Left ventricle myocardium superior (tissue), 1 donor: Measurements from ENCODE around the gene SLC7A9. TPM values are rescaled to one million over a fixed set of nuclear protein-coding genes. Genes with fewer than 3 reads are reported as not detected.
"Not testable (repeated sequence)": the region's sequence is repeated elsewhere in the genome, so short reads cannot be mapped to it uniquely, and the experiment has no call there.

Source experiments
- ATAC-seq: fragments of 200-7000 bp; cut with Tn5 transposase; one replicate; pipeline ENCODE4 v1.9.1; 2020; ENCODE audit warnings: mild to moderate bottlenecking, moderate library complexity
- DNase-seq: peaks from one replicate; pipeline ENCODE4 v3.0.0-alpha.2; 2020
- intact Hi-C: fragments of 100-400 bp; cut with micrococcal nuclease; formaldehyde crosslinking; loops from one replicate; pipeline ENCODE4 v1.11.0; 2022
- total RNA-seq: library from RNA; stranded (reverse); fragmentation: NEBNext Ultra II Directional; extraction: Animal tissue kit (Norgen Biotek cat#: 25700); gene quantifications from one replicate; pipeline ENCODE4 v1.2.1, GENCODE V29; 2021
- donor health status: DM: no; HTN: yes; CAD: no; lungs with severe emphysema.

Gene SLC7A9
- total RNA-seq, 1 donor from 2014 or later, result not detected

GRCh38 chr19:32887572-32888215 is 18.1 kb upstream of the SLC7A9 start:
- DNase-seq (no peak), ATAC-seq (no peak)
- intact Hi-C loops, result no loop called here

DNA sequence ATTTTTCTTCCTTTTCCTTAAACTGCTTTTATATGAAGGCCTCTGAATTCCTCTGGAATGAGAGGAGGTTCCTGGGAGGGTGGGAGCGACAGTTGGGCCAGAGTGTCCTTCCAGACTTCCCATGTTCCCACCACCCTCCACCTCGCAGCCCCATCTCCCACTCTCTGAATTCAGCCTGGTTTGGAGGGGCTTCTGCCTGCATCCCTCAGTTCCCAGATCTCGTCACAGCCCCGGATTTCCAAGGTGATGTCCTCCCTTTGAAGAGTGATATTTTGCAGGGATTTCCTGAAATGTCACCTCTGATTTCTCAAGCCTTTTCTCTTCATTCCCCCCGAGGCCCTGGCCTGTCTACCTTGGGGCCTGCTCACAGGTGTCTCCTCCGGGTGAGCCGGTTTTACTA is 16.7 kb upstream of the SLC7A9 start:
- intact Hi-C loops, result no loop called here
- DNase-seq, result no peak

DNA sequence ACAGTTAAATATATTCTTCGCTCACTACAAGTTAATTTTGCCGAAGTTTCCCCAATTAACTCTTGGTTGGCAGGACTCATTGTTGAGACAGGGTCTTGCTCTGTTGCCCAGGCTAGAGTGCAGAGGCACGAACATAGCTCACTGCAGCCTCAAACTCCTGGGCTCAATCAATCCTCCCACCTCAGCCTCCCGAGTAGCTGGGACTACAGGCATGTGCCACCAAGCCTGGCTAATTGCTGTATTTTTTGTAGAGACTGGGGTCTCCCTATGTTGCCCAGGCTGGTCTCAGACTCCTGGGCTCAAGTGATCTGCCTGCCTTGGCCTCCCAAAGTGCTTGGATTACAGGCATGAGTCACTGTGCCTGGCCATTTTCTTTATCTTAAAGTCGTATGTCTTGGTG is 15.7 kb upstream of the SLC7A9 start:
- intact Hi-C loops, ATAC-seq, DNase-seq: not testable (repeated sequence)

More for the DNA sequence above, 16.7 kb upstream of the SLC7A9 start:
- no peak for ATAC-seq

GRCh38 chr19:32881766-32882165 is 12.2 kb upstream of the SLC7A9 start:
- no peak for ATAC-seq
- intact Hi-C loops, result no loop called here
- no peak for DNase-seq

DNA sequence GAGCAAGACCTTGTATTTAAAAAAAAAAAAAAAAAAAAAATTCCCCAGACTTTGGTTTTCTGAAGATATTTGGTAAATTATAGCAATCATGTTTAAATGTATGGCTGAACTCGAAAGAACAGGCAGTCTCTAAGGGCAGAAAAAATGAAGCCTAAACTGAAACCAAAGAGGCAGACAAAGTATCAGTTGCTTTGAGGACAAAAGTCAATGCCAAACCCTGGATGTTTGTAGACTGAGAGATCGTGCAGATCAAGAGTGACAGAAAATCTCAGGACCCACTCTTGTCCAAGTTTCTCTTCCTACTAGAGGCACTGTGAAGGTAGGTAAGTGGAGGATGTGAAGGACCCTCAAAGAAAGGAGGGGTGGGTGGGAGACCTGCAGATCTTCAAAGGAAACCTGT is 11.1 kb upstream of the SLC7A9 start:
- ATAC-seq, result no peak
- intact Hi-C loops, result no loop called here
- no peak for DNase-seq

- ATAC-seq, result no peak
- intact Hi-C loops, result no loop called here
- no peak for DNase-seq
Measured at GRCh38 chr19:32879741-32880140, 10.2 kb upstream of the SLC7A9 start.

- DNase-seq (no peak), ATAC-seq (no peak)
- intact Hi-C loops, result no loop called here
Measured at GRCh38 chr19:32878988-32879387, 9.4 kb upstream of the SLC7A9 start.

DNA sequence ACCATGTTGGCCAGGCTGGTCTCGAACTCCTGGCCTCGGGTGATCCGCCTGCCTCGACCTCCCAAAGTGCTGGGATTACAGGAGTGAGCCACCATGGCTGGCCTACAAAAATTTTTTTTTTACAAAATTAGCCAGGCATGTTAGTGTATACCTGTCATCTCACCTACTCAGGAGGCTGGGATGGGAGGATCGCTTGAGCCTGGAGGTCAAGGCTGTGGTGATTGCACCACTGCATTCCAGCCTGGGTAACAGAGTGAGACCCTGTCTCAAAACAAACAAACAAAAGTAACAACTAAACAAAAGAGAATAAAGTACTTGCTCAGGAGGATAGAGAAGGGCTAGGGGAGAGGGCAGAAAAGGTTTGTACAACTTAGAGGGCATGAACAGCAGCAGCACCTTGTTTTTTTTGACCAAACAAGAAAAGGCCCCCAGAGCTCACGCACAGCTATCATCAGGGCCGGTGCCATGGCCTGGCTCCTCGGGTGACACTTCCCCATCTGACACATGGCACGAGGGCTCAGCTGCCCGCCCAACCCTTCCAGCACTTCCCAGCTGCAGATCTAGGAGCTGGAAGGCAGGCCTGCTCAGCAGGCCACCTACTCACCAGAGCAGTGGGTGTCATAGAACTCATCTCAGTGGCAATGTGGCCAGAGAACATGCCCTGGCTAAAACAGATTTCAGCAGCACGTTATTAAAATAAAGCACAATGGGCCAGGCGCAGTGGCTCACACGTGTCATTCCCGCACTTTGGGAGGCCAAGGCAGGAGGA is 8.6 kb upstream of the SLC7A9 start:
- ATAC-seq (no peak), DNase-seq (no peak)
- intact Hi-C loops, result no loop called here

GRCh38 chr19:32877323-32877912 is 7.9 kb upstream of the SLC7A9 start:
- intact Hi-C loops, result no loop called here
- DNase-seq, result no peak
- no peak for ATAC-seq

DNA sequence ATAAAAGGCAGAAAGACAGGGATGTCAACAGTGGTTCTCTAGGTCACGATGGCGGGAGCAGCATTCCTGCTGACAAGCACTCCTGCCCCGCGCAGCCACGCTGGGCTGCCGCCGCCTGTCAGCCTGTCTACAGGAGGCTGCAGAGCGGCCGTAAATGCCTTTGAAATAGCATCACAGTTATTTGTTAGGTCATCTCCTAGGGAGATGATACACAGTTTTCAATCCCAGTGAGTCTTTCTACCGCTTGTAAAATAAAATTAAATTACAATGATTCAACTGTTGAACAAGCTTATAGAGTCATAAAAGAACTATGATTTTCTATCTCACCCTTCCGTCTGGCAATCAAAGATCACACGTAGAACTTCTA is 7.3 kb upstream of the SLC7A9 start:
- DNase-seq, result no peak

GRCh38 chr19:32876236-32876918 is 6.8 kb upstream of the SLC7A9 start:
- ATAC-seq (no peak), DNase-seq (no peak)
- intact Hi-C loops, result no loop called here

More for the DNA sequence above, 7.3 kb upstream of the SLC7A9 start:
- no peak for ATAC-seq
- intact Hi-C loops, result no loop called here

DNA sequence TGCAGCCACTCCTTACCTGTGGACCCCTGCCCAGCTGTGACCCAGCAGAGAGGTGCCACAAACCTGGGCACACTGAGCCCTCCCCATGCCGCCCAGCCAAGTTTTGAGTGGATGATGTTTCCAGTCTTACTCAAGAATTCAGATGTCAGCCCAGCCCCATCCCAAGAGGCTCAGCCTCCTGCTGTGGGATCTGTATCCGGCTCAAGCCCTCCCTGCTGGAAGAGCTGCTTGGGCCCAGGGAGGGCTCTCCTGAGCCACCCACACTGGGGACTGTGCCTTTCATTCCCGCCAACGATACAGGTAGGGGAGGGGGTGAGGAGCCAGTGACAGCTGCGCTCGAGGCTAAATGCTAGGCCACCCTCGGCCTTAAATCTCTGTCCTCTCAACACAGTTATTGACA is 5.9 kb upstream of the SLC7A9 start:
- intact Hi-C loops, result no loop called here
- no peak for DNase-seq
- ATAC-seq, result no peak

DNA sequence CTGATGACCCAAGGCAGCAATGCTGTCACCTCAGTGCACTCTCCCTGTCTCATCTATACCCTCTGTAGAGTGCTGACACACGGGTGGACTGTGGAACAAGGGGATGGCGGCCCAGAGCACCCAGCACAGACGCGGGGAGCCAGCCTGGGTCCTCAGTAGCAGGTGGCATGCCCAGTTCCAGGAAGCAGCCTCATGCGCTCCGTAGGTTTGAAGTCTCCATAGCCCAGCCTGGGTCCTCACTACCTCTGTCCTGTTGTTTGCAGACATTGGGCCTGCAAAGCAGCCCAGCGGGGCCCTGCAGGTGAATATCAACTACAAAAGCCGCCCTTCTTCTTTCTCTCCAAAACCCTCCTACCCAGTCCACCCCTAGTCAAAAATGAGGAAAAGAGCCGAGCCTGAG is 5.0 kb upstream of the SLC7A9 start:
- intact Hi-C loops, result no loop called here
- ATAC-seq (no peak), DNase-seq (no peak)

GRCh38 chr19:32873247-32873959 is 3.8 kb upstream of the SLC7A9 start:
- no peak for ATAC-seq
- DNase-seq, result no peak
- intact Hi-C loops, result no loop called here

GRCh38 chr19:32872391-32872790 is 2.8 kb upstream of the SLC7A9 start:
- no peak for ATAC-seq
- no peak for DNase-seq
- intact Hi-C loops, result no loop called here

- DNase-seq (no peak), ATAC-seq (no peak)
- intact Hi-C loops, result no loop called here
Measured at GRCh38 chr19:32870981-32871451, 1.4 kb upstream of the SLC7A9 start.

DNA sequence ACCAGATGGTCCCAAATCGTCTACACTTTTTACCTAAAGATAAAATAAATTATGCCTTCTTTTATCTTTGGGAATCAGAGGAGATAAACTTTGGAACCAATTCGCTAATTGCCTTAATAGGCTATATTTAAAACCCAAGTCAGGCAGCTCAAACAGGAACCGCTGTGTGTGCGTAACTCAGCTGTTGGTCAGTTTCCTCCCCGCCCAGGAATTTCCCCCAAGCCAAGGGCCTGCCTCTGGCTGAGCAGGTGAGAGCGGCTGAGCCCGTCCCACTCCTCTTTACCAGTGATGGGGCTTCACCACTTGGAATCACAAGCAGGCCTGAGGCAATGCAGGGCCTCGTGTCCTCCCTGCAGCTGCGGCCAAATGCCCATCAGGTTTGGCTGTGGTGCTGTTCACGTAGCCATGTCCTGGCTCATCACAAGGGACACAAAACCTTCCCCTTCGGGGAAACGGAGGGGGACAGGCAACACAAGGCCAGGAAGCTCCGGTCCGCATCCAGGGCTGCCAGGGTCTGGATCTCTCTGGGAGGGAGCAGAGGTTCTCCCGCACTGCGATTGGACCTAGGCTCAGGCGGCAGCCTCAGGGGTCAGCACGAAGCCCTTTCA is 503 bp upstream of the SLC7A9 start:
- intact Hi-C loops, result no loop called here
- no peak for DNase-seq
- no peak for ATAC-seq

GRCh38 chr19:32868206-32868950 is 1.2 kb downstream of the SLC7A9 start:
- ATAC-seq, result no peak
- intact Hi-C loops, result no loop called here

More at GRCh38 chr19:32868206-32868950, 1.2 kb downstream of the SLC7A9 start:
- DNase-seq, result no peak
